ENCODE results near the gene LRMDA.

Gene LRMDA

GRCh38 chr10:76150139-76150875 is 718.9 kb downstream of the LRMDA start:
- peak; percentile 55 to 76 for DNase-seq

GRCh38 chr10:76150876-76151288 is 719.5 kb downstream of the LRMDA start:
- DNase-seq, result peak; percentile 55 to 76

- no peak for DNase-seq
These were observed 720.8 kb downstream of the LRMDA start for GRCh38 chr10:76152186-76152585.

GRCh38 chr10:76155961-76156360 is 724.5 kb downstream of the LRMDA start:
- no peak for DNase-seq

- no peak for DNase-seq
These were observed 729.2 kb downstream of the LRMDA start for GRCh38 chr10:76160446-76161300.

- DNase-seq, result no peak
These were observed 729.8 kb downstream of the LRMDA start for GRCh38 chr10:76161301-76161582.

- DNase-seq, result no peak
These were observed 737.0 kb downstream of the LRMDA start for GRCh38 chr10:76168437-76168836.

GRCh38 chr10:76169246-76169645 is 737.8 kb downstream of the LRMDA start:
- no peak for DNase-seq

GRCh38 chr10:76172020-76172419 is 740.6 kb downstream of the LRMDA start:
- DNase-seq, result no peak

GRCh38 chr10:76175533-76176165 is 744.2 kb downstream of the LRMDA start:
- no peak for DNase-seq

- DNase-seq, result no peak
These were observed 744.7 kb downstream of the LRMDA start for GRCh38 chr10:76176166-76176550.

GRCh38 chr10:76177936-76178335 is 746.5 kb downstream of the LRMDA start:
- DNase-seq, result no peak

- DNase-seq, result no peak
These were observed 747.3 kb downstream of the LRMDA start for GRCh38 chr10:76178532-76179292.

- no peak for DNase-seq
These were observed 748.4 kb downstream of the LRMDA start for GRCh38 chr10:76179806-76180205.

- DNase-seq, result no peak
These were observed 753.2 kb downstream of the LRMDA start for GRCh38 chr10:76184647-76185046.

- no peak for DNase-seq
These were observed 754.3 kb downstream of the LRMDA start for GRCh38 chr10:76185471-76186301.

GRCh38 chr10:76188216-76188615 is 756.8 kb downstream of the LRMDA start:
- no peak for DNase-seq

- DNase-seq, result no peak
These were observed 759.3 kb downstream of the LRMDA start for GRCh38 chr10:76190634-76191270.

GRCh38 chr10:76191336-76191735 is 759.9 kb downstream of the LRMDA start:
- DNase-seq, result no peak

GRCh38 chr10:76192151-76192550 is 760.7 kb downstream of the LRMDA start:
- DNase-seq, result no peak

GRCh38 chr10:76192694-76193320 is 761.4 kb downstream of the LRMDA start:
- DNase-seq, result no peak

Data from NCI-H526 (cell line).